RWPE2 (cell line): ENCODE results near the gene SLC25A39.

Experiments used
- ATAC-seq: fragments of 200-7000 bp; cut with Tn5 transposase; 3 replicates; pipeline ENCODE4 v1.9.1; 2021; ENCODE audit warnings: low read depth
- DNase-seq: peaks from one replicate; pipeline ENCODE4 v3.0.0-alpha.2; 2020; ENCODE audit warnings: low spot score
- H3K27ac ChIP-seq: fragments of 450-650 bp; 2 replicates; pipeline ENCODE4 v1.5.1; 2017; ENCODE audit warnings: mild to moderate bottlenecking; ENCODE audit not compliant: poor library complexity, severe bottlenecking
- H3K27me3 ChIP-seq: fragments of 250-450 bp; sonication (Bioruptor Pico); 2 replicates; pipeline ENCODE4 v1.5.1; 2021; ENCODE audit warnings: mild to moderate bottlenecking, moderate library complexity; ENCODE audit not compliant: insufficient read depth, poor library complexity, severe bottlenecking
- H3K36me3 ChIP-seq: fragments of 250-450 bp; sonication (Bioruptor Pico); 2 replicates; pipeline ENCODE4 v1.5.1; 2020; ENCODE audit warnings: low read depth, mild to moderate bottlenecking, moderate library complexity
- H3K4me1 ChIP-seq: fragments of 250-450 bp; sonication (Bioruptor Pico); 2 replicates; pipeline ENCODE4 v1.5.1; 2021; ENCODE audit warnings: mild to moderate bottlenecking, moderate library complexity; ENCODE audit not compliant: insufficient read depth, poor library complexity, severe bottlenecking
- H3K4me3 ChIP-seq: fragments of 250-450 bp; sonication (Bioruptor Pico); 2 replicates; pipeline ENCODE4 v1.5.1; 2021; ENCODE audit warnings: mild to moderate bottlenecking, moderate library complexity; ENCODE audit not compliant: severe bottlenecking
- H3K9me3 ChIP-seq: fragments of 250-450 bp; sonication (Bioruptor Pico); 2 replicates; pipeline ENCODE4 v1.5.1; 2021; ENCODE audit warnings: mild to moderate bottlenecking, moderate library complexity; ENCODE audit not compliant: severe bottlenecking
- TF ChIP-seq, protein P1 (sequence below): fragments of 450-650 bp; IDR thresholded peaks from one replicate; pipeline ENCODE4 v1.5.1; 2017; ENCODE audit warnings: mild to moderate bottlenecking, moderate library complexity; ENCODE audit not compliant: poor library complexity, severe bottlenecking

The SLC25A39 gene

DNA sequence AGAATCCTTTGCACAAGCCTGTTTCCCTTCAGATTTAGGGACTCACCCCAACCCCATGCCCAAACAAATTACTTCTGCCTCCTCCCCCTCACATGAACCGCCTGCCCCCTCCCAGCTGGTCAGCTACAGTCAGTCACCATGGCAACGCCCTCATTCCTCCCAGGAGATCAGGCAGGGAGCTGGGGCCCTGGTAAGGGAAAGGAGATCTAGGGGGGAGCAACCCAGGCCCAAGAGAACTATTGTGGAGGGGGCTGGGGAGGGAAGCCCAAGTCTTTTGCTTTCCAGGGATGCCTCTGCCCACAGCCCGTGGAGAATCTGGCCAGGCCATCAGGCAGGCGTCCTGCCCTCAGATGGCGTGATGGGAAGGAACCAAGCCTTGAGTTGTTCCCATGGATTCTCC lies 36.2 kb upstream of the SLC25A39 start:
- H3K36me3 ChIP-seq = no peaks in the 10 kb centered on the region
- no peaks in the 10 kb centered on the region for H3K9me3 ChIP-seq
- ATAC-seq (no peak), DNase-seq (no peak)
- H3K4me1 ChIP-seq = no peaks in the 10 kb centered on the region
- H3K27ac ChIP-seq = no peak overlapping the region
- TF ChIP-seq, protein P1, sequence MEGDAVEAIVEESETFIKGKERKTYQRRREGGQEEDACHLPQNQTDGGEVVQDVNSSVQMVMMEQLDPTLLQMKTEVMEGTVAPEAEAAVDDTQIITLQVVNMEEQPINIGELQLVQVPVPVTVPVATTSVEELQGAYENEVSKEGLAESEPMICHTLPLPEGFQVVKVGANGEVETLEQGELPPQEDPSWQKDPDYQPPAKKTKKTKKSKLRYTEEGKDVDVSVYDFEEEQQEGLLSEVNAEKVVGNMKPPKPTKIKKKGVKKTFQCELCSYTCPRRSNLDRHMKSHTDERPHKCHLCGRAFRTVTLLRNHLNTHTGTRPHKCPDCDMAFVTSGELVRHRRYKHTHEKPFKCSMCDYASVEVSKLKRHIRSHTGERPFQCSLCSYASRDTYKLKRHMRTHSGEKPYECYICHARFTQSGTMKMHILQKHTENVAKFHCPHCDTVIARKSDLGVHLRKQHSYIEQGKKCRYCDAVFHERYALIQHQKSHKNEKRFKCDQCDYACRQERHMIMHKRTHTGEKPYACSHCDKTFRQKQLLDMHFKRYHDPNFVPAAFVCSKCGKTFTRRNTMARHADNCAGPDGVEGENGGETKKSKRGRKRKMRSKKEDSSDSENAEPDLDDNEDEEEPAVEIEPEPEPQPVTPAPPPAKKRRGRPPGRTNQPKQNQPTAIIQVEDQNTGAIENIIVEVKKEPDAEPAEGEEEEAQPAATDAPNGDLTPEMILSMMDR = no peak
- H3K4me3 ChIP-seq = no peak overlapping the region
- no peaks in the 10 kb centered on the region for H3K27me3 ChIP-seq

DNA sequence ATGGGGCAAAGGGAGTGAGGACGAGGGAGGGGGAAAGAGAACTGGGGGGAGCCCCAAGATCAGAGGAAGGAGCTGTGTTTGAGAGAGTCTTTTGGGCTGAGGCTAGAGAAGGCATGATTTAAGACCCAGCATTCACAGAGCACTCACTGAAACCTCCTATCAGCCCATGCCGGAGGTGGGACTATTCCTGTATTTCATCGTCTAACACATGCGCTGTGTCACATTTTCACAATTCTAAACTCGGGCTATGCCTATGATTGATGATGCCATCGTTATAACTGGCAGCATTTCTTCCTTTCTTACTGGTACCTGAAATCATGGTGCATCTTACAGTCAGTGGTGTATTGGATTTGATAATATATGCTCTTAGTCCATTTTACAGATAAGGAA lies 35.5 kb upstream of the SLC25A39 start:
- no peak for DNase-seq
- no peaks in the 10 kb centered on the region for H3K36me3 ChIP-seq

DNA sequence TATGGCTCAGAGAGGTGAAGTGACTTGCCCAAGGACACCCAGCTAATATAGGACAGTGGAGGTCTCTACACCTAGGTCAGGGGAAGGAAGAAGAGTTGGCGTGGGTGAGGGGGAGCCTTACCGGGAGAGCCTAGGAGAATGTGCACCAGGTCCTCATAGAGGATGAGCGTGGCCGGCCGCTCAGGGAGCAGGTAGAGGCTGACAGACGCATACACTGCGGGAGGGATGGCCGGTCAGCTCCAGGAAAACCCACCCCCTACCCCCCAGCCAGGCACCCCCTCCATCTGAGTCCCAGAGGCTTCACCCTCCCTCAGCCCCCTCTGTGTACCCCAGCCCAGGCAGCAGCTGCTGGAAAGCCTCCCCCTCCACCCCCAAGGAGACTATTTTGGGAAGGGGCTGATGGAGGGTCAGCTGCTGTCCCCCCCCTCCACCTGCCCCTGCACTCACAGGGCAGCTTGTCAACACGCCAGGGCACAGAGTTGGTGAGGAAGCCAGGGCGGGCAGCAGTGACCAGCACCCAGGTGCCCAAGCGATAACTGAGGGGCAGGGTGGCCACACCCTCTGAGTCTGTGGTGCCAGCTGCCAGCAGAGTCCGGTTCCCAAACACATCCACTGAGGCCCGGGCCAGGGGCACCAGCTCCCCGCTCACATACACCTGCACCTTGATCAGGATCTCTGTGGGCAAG lies 35.0 kb upstream of the SLC25A39 start:
- Histone ChIP-seq H3K4me3 (no peak overlapping the region), H3K36me3 (no peaks in the 10 kb centered on the region), H3K4me1 (no peaks in the 10 kb centered on the region), H3K27ac (no peak overlapping the region), H3K9me3 (no peaks in the 10 kb centered on the region), H3K27me3 (no peaks in the 10 kb centered on the region)
- no peak for ATAC-seq
- TF ChIP-seq, protein P1 = no peak
- DNase-seq = no peak

More for the DNA sequence above, 35.5 kb upstream of the SLC25A39 start:
- H3K27ac ChIP-seq = no peak overlapping the region
- H3K27me3 ChIP-seq = no peaks in the 10 kb centered on the region
- no peak for ATAC-seq
- TF ChIP-seq, protein P1 = no peak
- H3K4me1 ChIP-seq = no peaks in the 10 kb centered on the region
- H3K4me3 ChIP-seq = no peak overlapping the region
- H3K9me3 ChIP-seq = no peaks in the 10 kb centered on the region

DNA sequence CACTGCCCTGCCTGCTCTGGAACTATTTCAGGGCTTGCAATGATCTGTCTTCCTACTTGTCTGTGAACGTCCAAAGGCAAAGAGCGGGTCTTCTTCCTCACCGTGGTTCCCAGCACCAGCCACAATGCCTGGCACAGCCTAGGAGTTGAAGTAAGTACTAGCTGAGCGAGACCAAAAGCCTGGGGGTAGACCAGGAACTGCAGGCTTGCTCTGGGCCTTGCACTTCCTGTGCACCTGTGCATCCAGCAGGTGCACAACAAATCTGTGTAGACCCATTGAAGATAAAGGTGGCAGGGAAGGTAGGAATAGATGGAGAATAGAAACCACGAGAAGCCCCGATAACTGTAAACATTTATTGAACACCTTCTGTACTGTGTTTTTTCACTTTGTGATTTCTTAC lies 34.4 kb upstream of the SLC25A39 start:
- TF ChIP-seq, protein P1 = no peak
- ATAC-seq (no peak), DNase-seq (no peak)
- no peaks in the 10 kb centered on the region for H3K4me1 ChIP-seq
- no peak overlapping the region for H3K27ac ChIP-seq
- H3K4me3 ChIP-seq = no peak overlapping the region
- H3K27me3 ChIP-seq = no peaks in the 10 kb centered on the region
- H3K9me3 ChIP-seq = no peaks in the 10 kb centered on the region
- H3K36me3 ChIP-seq = no peaks in the 10 kb centered on the region

DNA sequence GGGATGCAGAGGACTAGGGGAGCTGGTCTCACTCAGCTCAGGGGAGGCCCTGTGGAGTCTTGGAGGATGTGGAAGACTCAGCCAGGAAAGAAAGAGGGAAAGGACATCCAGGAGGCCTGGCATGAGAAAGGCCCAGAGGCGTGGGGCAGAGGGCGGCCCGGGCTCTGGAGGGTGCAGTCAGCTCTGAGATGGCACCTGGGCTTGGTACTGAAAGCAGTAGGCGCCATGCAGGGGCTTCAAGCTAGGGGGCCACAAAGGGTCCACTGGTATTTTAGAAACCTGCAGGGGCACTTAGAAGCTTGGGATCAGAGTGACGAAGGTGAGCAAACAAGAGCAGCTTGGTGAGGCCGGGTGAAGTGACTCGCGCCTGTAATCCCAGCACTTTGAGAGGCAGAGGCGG lies 33.4 kb upstream of the SLC25A39 start:
- ATAC-seq = no peak
- H3K4me1 ChIP-seq = no peaks in the 10 kb centered on the region
- H3K27me3 ChIP-seq = no peaks in the 10 kb centered on the region
- no peak for DNase-seq
- no peak overlapping the region for H3K27ac ChIP-seq
- no peaks in the 10 kb centered on the region for H3K9me3 ChIP-seq
- no peaks in the 10 kb centered on the region for H3K36me3 ChIP-seq
- H3K4me3 ChIP-seq = no peak overlapping the region
- TF ChIP-seq, protein P1 = no peak
